Uterus (tissue), 2 donors: ENCODE measurements around the gene SERPINI1.

Source experiments
- CTCF ChIP-seq, 4 experiments: fragments of 200-600 bp in 2 of 4; fragments of 450-650 bp in 2 of 4; sonication (generic) in 2 of 4; IDR thresholded peaks; one replicate each; pipeline ENCODE4 v1.5.1; 2016 to 2019; ENCODE audit warnings: antibody characterized with exemption in 4 of 4, mild to moderate bottlenecking in 2 of 4, moderate library complexity in 1 of 4
- POLR2A ChIP-seq, 2 donors: fragments of 450-650 bp; IDR thresholded peaks; one replicate each; pipeline ENCODE4 v1.6.1; 2016; ENCODE audit warnings: antibody characterized with exemption in 2 of 2, mild to moderate bottlenecking in 1 of 2, moderate library complexity in 1 of 2

DNA sequence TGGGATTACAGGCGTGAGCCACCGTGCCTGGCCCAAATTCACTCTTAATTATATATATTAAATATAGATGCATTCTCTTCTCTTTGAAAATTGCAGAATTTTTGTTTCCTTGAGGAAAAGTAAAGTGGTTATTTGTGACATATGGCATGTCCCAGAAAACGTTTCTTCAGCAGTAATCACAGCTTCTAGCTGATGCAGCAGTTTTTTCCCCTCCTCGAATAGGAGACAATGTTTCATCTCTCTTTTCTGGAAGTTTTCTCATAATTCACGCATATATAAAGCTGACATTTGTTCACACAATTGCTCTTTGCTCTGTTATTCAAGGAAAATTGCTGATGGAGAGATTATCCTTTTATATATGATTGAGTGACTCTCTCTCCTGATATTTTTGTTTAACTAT lies 99.8 kb downstream of the SERPINI1 start:
- TF ChIP-seq CTCF (IDR thresholded peaks at IDR 0.05): no peak
- no peak for TF ChIP-seq POLR2A (IDR thresholded peaks at IDR 0.05)
